Transverse colon (tissue), 4 donors: Measurements from ENCODE around the gene RALGPS1.

Experiments used
- EP300 ChIP-seq: sonication (generic); formaldehyde crosslinking; IDR thresholded peaks from one replicate; pipeline ENCODE4 v1.6.1; 2017; ENCODE audit warnings: antibody characterized with exemption, low read depth
- POLR2A ChIP-seq: fragments of 450-650 bp; IDR thresholded peaks from one replicate; pipeline ENCODE4 v1.6.1; 2016; ENCODE audit warnings: antibody characterized with exemption, mild to moderate bottlenecking, moderate library complexity
- POLR2AphosphoS5 ChIP-seq, 3 donors: sonication (generic); formaldehyde crosslinking; IDR thresholded peaks; one replicate each; pipeline ENCODE4 v1.6.1; 2016; ENCODE audit warnings: antibody characterized with exemption in 3 of 3
- TF ChIP-seq, protein P1 (sequence below), 5 experiments: fragments of 200-600 bp in 3 of 5; fragments of 450-650 bp in 2 of 5; sonication (generic) in 3 of 5; IDR thresholded peaks; 1 replicate in 2 of 5; 2 replicates in 3 of 5; pipeline ENCODE4 v1.5.1; 2016 to 2017; ENCODE audit warnings: antibody characterized with exemption in 5 of 5, inconsistent platforms in 3 of 5, mild to moderate bottlenecking in 2 of 5, moderate library complexity in 1 of 5

DNA sequence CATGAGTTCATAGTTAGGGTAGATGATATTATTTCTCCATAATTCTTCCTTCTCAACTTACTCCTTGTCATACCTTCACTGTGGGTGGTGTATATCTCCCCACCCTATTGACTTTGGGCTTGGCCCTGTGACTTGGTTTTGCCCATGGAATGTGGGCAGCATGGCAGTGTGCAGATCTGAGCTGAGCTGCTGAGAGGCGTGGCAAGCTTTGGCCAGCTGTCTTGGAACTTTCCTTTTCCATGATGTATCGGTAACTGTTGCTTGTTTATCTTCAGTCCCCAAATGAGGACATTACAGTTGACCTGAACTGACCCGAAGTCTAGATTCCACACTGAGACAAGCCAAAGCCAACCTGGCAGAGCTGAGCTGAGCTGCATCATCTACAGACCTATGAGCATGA is 70.4 kb downstream of the RALGPS1 start:
- TF ChIP-seq, protein P1, sequence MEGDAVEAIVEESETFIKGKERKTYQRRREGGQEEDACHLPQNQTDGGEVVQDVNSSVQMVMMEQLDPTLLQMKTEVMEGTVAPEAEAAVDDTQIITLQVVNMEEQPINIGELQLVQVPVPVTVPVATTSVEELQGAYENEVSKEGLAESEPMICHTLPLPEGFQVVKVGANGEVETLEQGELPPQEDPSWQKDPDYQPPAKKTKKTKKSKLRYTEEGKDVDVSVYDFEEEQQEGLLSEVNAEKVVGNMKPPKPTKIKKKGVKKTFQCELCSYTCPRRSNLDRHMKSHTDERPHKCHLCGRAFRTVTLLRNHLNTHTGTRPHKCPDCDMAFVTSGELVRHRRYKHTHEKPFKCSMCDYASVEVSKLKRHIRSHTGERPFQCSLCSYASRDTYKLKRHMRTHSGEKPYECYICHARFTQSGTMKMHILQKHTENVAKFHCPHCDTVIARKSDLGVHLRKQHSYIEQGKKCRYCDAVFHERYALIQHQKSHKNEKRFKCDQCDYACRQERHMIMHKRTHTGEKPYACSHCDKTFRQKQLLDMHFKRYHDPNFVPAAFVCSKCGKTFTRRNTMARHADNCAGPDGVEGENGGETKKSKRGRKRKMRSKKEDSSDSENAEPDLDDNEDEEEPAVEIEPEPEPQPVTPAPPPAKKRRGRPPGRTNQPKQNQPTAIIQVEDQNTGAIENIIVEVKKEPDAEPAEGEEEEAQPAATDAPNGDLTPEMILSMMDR (IDR thresholded peaks at IDR 0.05): no peak
- no peak for TF ChIP-seq POLR2A
- TF ChIP-seq POLR2AphosphoS5 (IDR thresholded peaks at IDR 0.05): peak in 1 of 3 donors; percentile 23
- TF ChIP-seq EP300: no peak
